HEK293 (cell line): ENCODE results near the gene MAP3K7CL.

Source experiments
- KLF10 ChIP-seq: fragments of 450-650 bp; IDR thresholded peaks from 2 replicates; pipeline ENCODE4 v1.5.1; 2018; ENCODE audit warnings: missing biosample characterization, mild to moderate bottlenecking, missing genetic modification characterization
- KLF7 ChIP-seq: fragments of 450-650 bp; formaldehyde crosslinking; IDR thresholded peaks from 2 replicates; pipeline ENCODE4 v1.5.1; 2016; ENCODE audit warnings: missing biosample characterization, missing genetic modification characterization, borderline replicate concordance
- KLF9 ChIP-seq: fragments of 450-650 bp; formaldehyde crosslinking; IDR thresholded peaks from 2 replicates; pipeline ENCODE4 v1.5.1; 2016; ENCODE audit warnings: missing biosample characterization, missing genetic modification characterization, low read depth
- SETDB1 ChIP-seq: IDR thresholded peaks from one replicate; pipeline ENCODE4 v1.6.1; 2017; ENCODE audit warnings: mild to moderate bottlenecking, low read length, moderate library complexity, mixed read lengths; ENCODE audit not compliant: insufficient read length
- SP7 ChIP-seq: fragments of 450-650 bp; formaldehyde crosslinking; IDR thresholded peaks from 2 replicates; pipeline ENCODE4 v1.5.1; 2016; ENCODE audit warnings: missing biosample characterization, missing genetic modification characterization
- TRIM28 ChIP-seq: IDR thresholded peaks from 2 replicates; pipeline ENCODE4 v1.6.1; 2011; ENCODE audit warnings: low read length, control low read depth, borderline replicate concordance
- ZBTB1 ChIP-seq: fragments of 450-650 bp; formaldehyde crosslinking; IDR thresholded peaks from 2 replicates; pipeline ENCODE4 v1.5.1; 2016; ENCODE audit warnings: missing biosample characterization, missing genetic modification characterization
- ZBTB20 ChIP-seq: fragments of 450-650 bp; formaldehyde crosslinking; IDR thresholded peaks from 2 replicates; pipeline ENCODE4 v1.5.1; 2016; ENCODE audit warnings: missing biosample characterization, missing genetic modification characterization
- ZBTB48 ChIP-seq: fragments of 450-650 bp; formaldehyde crosslinking; IDR thresholded peaks from 2 replicates; pipeline ENCODE4 v1.5.1; 2016; ENCODE audit warnings: missing biosample characterization, missing genetic modification characterization
- ZFP69B ChIP-seq: fragments of 450-650 bp; formaldehyde crosslinking; IDR thresholded peaks from 2 replicates; pipeline ENCODE4 v1.5.1; 2016; ENCODE audit warnings: missing biosample characterization, missing genetic modification characterization
- ZNF184 ChIP-seq: fragments of 450-650 bp; IDR thresholded peaks from 2 replicates; pipeline ENCODE4 v1.5.1; 2018; ENCODE audit warnings: missing biosample characterization, mild to moderate bottlenecking, missing genetic modification characterization
- ZNF24 ChIP-seq: fragments of 450-650 bp; formaldehyde crosslinking; IDR thresholded peaks from 2 replicates; pipeline ENCODE4 v1.5.1; 2016; ENCODE audit warnings: missing biosample characterization, missing genetic modification characterization
- ZNF350 ChIP-seq: fragments of 450-650 bp; formaldehyde crosslinking; IDR thresholded peaks from 2 replicates; pipeline ENCODE4 v1.5.0; 2017; ENCODE audit warnings: missing biosample characterization, mild to moderate bottlenecking, missing genetic modification characterization
- ZNF366 ChIP-seq: fragments of 450-650 bp; formaldehyde crosslinking; conservative IDR thresholded peaks from 2 replicates; pipeline ENCODE4 v1.5.1; 2016; ENCODE audit warnings: missing biosample characterization, missing genetic modification characterization
- ZNF561 ChIP-seq: fragments of 450-650 bp; IDR thresholded peaks from 2 replicates; pipeline ENCODE4 v1.5.1; 2018; ENCODE audit warnings: missing biosample characterization, missing genetic modification characterization, borderline replicate concordance
- ZNF626 ChIP-seq: fragments of 450-650 bp; sonication (Bioruptor Pico); formaldehyde crosslinking; IDR thresholded peaks from 2 replicates; pipeline ENCODE4 v1.5.1; 2018; ENCODE audit warnings: missing biosample characterization, missing genetic modification characterization, inconsistent platforms
- TF ChIP-seq, protein P1 (sequence below): fragments of 450-650 bp; formaldehyde crosslinking; conservative IDR thresholded peaks from 2 replicates; pipeline ENCODE4 v1.5.1; 2016; ENCODE audit warnings: low read depth, missing biosample characterization, missing genetic modification characterization
- TF ChIP-seq, protein P2 (sequence below): fragments of 450-650 bp; formaldehyde crosslinking; IDR thresholded peaks from 2 replicates; pipeline ENCODE4 v1.5.1; 2016; ENCODE audit warnings: missing biosample characterization, missing genetic modification characterization
- TF ChIP-seq, protein P3 (sequence below): fragments of 450-650 bp; formaldehyde crosslinking; IDR thresholded peaks from 2 replicates; pipeline ENCODE4 v1.5.1; 2016; ENCODE audit warnings: missing biosample characterization, missing genetic modification characterization
- TF ChIP-seq, protein P4 (sequence below): fragments of 450-650 bp; formaldehyde crosslinking; IDR thresholded peaks from 2 replicates; pipeline ENCODE4 v1.5.1; 2016; ENCODE audit warnings: missing biosample characterization, missing genetic modification characterization

The MAP3K7CL gene

DNA sequence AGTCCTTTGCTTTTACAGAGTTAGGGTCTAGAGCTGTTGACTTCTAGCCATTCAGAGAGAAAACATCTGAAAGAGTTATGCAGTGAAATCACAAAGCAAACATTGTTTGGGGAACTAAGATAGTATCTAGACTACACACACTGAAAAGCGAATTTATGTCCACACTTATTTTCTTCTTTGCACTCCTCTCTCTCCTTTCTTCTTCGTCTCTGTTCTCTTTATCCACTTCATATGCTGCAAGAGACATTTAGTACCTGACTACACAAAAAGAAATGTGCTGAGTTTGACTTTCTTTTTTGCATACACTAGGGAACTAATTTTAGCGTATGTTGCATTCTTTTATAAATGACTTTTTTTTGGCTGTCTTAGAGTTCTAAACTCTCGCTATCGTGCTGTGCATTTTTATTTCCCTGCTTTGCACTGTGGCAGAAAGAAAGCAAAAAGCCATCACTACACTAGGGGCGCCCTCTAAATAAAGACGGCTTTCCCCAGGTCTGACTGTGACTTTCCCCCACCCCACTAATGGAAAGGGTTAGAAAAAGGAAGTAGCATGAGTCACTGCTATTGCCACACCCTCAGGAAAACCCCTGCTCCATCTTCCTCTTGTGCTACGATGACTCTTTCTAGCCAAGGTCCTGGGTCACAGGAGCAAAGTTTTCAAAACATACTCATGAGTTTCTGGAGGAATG, 65.7 kb downstream of the MAP3K7CL start (continued):
- TF ChIP-seq, protein P1, sequence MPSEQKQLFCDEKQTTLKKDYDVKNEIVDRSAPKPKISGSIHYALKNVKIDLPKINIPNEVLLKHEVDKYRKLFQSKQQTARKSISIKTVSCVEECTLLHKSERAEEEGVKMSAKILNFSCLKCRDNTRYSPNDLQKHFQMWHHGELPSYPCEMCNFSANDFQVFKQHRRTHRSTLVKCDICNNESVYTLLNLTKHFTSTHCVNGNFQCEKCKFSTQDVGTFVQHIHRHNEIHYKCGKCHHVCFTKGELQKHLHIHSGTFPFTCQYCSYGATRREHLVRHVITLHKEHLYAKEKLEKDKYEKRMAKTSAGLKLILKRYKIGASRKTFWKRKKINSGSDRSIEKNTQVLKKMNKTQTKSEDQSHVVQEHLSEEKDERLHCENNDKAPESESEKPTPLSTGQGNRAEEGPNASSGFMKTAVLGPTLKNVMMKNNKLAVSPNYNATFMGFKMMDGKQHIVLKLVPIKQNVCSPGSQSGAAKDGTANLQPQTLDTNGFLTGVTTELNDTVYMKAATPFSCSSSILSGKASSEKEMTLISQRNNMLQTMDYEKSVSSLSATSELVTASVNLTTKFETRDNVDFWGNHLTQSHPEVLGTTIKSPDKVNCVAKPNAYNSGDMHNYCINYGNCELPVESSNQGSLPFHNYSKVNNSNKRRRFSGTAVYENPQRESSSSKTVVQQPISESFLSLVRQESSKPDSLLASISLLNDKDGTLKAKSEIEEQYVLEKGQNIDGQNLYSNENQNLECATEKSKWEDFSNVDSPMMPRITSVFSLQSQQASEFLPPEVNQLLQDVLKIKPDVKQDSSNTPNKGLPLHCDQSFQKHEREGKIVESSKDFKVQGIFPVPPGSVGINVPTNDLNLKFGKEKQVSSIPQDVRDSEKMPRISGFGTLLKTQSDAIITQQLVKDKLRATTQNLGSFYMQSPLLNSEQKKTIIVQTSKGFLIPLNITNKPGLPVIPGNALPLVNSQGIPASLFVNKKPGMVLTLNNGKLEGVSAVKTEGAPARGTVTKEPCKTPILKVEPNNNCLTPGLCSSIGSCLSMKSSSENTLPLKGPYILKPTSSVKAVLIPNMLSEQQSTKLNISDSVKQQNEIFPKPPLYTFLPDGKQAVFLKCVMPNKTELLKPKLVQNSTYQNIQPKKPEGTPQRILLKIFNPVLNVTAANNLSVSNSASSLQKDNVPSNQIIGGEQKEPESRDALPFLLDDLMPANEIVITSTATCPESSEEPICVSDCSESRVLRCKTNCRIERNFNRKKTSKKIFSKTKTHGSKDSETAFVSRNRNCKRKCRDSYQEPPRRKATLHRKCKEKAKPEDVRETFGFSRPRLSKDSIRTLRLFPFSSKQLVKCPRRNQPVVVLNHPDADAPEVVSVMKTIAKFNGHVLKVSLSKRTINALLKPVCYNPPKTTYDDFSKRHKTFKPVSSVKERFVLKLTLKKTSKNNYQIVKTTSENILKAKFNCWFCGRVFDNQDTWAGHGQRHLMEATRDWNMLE (tag by site-specific recombination): peak; percentile 55
- no peak for TF ChIP-seq ZBTB48 (tag by site-specific recombination)
- peak; percentile 65; the same call in 1 of the 2 replicates for TF ChIP-seq KLF9 (tag by site-specific recombination)
- TF ChIP-seq ZBTB1: no peak
- 0 out of 2 replicates have a peak, but pooled peaks have one; percentile 22 for TF ChIP-seq ZNF366 (tag by site-specific recombination)
- TF ChIP-seq ZNF561 (tag by site-specific recombination): 0 out of 2 replicates have a peak, but pooled peaks have one; percentile 45
- no peak for TF ChIP-seq ZNF626 (tag by site-specific recombination)
- TF ChIP-seq ZNF184 (tag by site-specific recombination): peak; percentile 100
- TF ChIP-seq KLF7 (tag by site-specific recombination): peak; percentile 54; the same call in 1 of the 2 replicates
- peak; percentile 47; the same call in 1 of the 2 replicates for TF ChIP-seq ZNF24 (tag by site-specific recombination)
- TF ChIP-seq, protein P2, sequence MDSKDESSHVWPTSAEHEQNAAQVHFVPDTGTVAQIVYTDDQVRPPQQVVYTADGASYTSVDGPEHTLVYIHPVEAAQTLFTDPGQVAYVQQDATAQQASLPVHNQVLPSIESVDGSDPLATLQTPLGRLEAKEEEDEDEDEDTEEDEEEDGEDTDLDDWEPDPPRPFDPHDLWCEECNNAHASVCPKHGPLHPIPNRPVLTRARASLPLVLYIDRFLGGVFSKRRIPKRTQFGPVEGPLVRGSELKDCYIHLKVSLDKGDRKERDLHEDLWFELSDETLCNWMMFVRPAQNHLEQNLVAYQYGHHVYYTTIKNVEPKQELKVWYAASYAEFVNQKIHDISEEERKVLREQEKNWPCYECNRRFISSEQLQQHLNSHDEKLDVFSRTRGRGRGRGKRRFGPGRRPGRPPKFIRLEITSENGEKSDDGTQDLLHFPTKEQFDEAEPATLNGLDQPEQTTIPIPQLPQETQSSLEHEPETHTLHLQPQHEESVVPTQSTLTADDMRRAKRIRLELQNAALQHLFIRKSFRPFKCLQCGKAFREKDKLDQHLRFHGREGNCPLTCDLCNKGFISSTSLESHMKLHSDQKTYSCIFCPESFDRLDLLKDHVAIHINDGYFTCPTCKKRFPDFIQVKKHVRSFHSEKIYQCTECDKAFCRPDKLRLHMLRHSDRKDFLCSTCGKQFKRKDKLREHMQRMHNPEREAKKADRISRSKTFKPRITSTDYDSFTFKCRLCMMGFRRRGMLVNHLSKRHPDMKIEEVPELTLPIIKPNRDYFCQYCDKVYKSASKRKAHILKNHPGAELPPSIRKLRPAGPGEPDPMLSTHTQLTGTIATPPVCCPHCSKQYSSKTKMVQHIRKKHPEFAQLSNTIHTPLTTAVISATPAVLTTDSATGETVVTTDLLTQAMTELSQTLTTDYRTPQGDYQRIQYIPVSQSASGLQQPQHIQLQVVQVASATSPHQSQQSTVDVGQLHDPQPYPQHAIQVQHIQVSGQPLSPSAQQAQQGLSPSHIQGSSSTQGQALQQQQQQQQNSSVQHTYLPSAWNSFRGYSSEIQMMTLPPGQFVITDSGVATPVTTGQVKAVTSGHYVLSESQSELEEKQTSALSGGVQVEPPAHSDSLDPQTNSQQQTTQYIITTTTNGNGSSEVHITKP (tag by site-specific recombination): peak; percentile 72
- 0 out of 2 replicates have a peak, but pooled peaks have one; percentile 37 for TF ChIP-seq ZFP69B
- peak; percentile 22; the same call in 1 of the 2 replicates for TF ChIP-seq ZNF350 (tag by site-specific recombination)
- TF ChIP-seq, protein P3, sequence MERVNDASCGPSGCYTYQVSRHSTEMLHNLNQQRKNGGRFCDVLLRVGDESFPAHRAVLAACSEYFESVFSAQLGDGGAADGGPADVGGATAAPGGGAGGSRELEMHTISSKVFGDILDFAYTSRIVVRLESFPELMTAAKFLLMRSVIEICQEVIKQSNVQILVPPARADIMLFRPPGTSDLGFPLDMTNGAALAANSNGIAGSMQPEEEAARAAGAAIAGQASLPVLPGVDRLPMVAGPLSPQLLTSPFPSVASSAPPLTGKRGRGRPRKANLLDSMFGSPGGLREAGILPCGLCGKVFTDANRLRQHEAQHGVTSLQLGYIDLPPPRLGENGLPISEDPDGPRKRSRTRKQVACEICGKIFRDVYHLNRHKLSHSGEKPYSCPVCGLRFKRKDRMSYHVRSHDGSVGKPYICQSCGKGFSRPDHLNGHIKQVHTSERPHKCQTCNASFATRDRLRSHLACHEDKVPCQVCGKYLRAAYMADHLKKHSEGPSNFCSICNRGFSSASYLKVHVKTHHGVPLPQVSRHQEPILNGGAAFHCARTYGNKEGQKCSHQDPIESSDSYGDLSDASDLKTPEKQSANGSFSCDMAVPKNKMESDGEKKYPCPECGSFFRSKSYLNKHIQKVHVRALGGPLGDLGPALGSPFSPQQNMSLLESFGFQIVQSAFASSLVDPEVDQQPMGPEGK (tag by site-specific recombination): peak; percentile 83
- TF ChIP-seq SP7 (tag by site-specific recombination): peak; percentile 78
- TF ChIP-seq KLF10 (tag by site-specific recombination): peak; percentile 78; the same call in 1 of the 2 replicates
- peak; percentile 55; the same call in 1 of the 2 replicates for TF ChIP-seq TRIM28
- peak; percentile 33 for TF ChIP-seq SETDB1
- no peak for TF ChIP-seq ZBTB20 (tag by site-specific recombination)
- TF ChIP-seq, protein P4, sequence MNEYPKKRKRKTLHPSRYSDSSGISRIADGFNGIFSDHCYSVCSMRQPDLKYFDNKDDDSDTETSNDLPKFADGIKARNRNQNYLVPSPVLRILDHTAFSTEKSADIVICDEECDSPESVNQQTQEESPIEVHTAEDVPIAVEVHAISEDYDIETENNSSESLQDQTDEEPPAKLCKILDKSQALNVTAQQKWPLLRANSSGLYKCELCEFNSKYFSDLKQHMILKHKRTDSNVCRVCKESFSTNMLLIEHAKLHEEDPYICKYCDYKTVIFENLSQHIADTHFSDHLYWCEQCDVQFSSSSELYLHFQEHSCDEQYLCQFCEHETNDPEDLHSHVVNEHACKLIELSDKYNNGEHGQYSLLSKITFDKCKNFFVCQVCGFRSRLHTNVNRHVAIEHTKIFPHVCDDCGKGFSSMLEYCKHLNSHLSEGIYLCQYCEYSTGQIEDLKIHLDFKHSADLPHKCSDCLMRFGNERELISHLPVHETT (tag by site-specific recombination): peak; percentile 53; the same call in 1 of the 2 replicates
